Transverse colon (tissue), 4 donors: ENCODE results near the gene CEP162. TPM values are rescaled to one million over a fixed set of nuclear protein-coding genes. Genes with fewer than 3 reads are reported as not detected.

Experiments used
- DNase-seq: peaks from one replicate; pipeline ENCODE4 v3.0.0-alpha.2; 2019
- H3K27ac ChIP-seq, 4 donors: fragments of 200-600 bp; sonication (generic); 2 replicates each; pipeline ENCODE4 v1.5.1; 2016 to 2018; ENCODE audit warnings: inconsistent platforms in 4 of 4
- H3K27me3 ChIP-seq: fragments of 200-600 bp; sonication (generic); 2 replicates; pipeline ENCODE4 v1.5.1; 2017; ENCODE audit warnings: inconsistent platforms
- H3K36me3 ChIP-seq, 4 donors: fragments of 200-600 bp; sonication (generic); 2 replicates each; pipeline ENCODE4 v1.5.1; 2017 to 2019; ENCODE audit warnings: inconsistent platforms in 4 of 4
- H3K4me1 ChIP-seq, 4 donors: fragments of 200-600 bp; sonication (generic); 2 replicates each; pipeline ENCODE4 v1.5.1; 2017 to 2020; ENCODE audit warnings: inconsistent platforms in 4 of 4
- H3K4me3 ChIP-seq, 4 donors: fragments of 200-600 bp; sonication (generic); 1 replicate in 1 of 4; 2 replicates in 3 of 4; pipeline versions ENCODE4 v1.5.1 to v1.6.1; 2017 to 2019; ENCODE audit warnings: inconsistent platforms in 4 of 4
- H3K9me3 ChIP-seq, 2 donors: fragments of 200-600 bp; sonication (generic); 2 replicates each; pipeline ENCODE4 v1.5.1; 2017 to 2019; ENCODE audit warnings: inconsistent platforms in 2 of 2
- EP300 ChIP-seq: sonication (generic); formaldehyde crosslinking; IDR thresholded peaks from one replicate; pipeline ENCODE4 v1.6.1; 2017; ENCODE audit warnings: antibody characterized with exemption, low read depth
- POLR2A ChIP-seq: fragments of 450-650 bp; IDR thresholded peaks from one replicate; pipeline ENCODE4 v1.6.1; 2016; ENCODE audit warnings: antibody characterized with exemption, mild to moderate bottlenecking, moderate library complexity
- POLR2AphosphoS5 ChIP-seq, 3 donors: sonication (generic); formaldehyde crosslinking; IDR thresholded peaks; one replicate each; pipeline ENCODE4 v1.6.1; 2016; ENCODE audit warnings: antibody characterized with exemption in 3 of 3
- WGBS, 2 donors: methylation state at CpG; one replicate each; pipeline ENCODE4 v1.1.5; 2018; ENCODE audit warnings: low coverage in 1 of 2; 5-methylcytosine and 5-hydroxymethylcytosine counted together
- in situ Hi-C, 4 donors: fragments of 200-750 bp; cut with MboI; loops; one replicate each; pipeline versions ENCODE4 v1.15.0 to v1.15.1; 2017; ENCODE audit warnings: low sequenced_read_pairs in 3 of 4, low pct_ligation_motif_present in 1 of 4, low pct_unique_long_range_greater_than_20kb in 1 of 4
- intact Hi-C: fragments of 100-400 bp; cut with DNase I; formaldehyde crosslinking; loops from one replicate; pipeline ENCODE4 v1.15.1; 2023; ENCODE audit warnings: low total_unique reads
- total RNA-seq, 4 donors: library from RNA; depleted of rRNA; stranded (reverse); fragments of >200 nt; gene quantifications; one replicate each; pipeline ENCODE4 v1.1.0, GENCODE V29; 2016
- TF ChIP-seq, protein P1 (sequence below), 5 experiments: fragments of 200-600 bp in 3 of 5; fragments of 450-650 bp in 2 of 5; sonication (generic) in 3 of 5; IDR thresholded peaks; 1 replicate in 2 of 5; 2 replicates in 3 of 5; pipeline ENCODE4 v1.5.1; 2016 to 2017; ENCODE audit warnings: antibody characterized with exemption in 5 of 5, inconsistent platforms in 3 of 5, mild to moderate bottlenecking in 2 of 5, moderate library complexity in 1 of 5

CEP162 gene
- total RNA-seq, 4 donors from 2014 or later = 8.2 to 45.0 (median 9.7) TPM

- TF ChIP-seq POLR2A (no peak), POLR2AphosphoS5 (IDR thresholded peaks at IDR 0.05) (no peak), EP300 (no peak)
- TF ChIP-seq, protein P1, sequence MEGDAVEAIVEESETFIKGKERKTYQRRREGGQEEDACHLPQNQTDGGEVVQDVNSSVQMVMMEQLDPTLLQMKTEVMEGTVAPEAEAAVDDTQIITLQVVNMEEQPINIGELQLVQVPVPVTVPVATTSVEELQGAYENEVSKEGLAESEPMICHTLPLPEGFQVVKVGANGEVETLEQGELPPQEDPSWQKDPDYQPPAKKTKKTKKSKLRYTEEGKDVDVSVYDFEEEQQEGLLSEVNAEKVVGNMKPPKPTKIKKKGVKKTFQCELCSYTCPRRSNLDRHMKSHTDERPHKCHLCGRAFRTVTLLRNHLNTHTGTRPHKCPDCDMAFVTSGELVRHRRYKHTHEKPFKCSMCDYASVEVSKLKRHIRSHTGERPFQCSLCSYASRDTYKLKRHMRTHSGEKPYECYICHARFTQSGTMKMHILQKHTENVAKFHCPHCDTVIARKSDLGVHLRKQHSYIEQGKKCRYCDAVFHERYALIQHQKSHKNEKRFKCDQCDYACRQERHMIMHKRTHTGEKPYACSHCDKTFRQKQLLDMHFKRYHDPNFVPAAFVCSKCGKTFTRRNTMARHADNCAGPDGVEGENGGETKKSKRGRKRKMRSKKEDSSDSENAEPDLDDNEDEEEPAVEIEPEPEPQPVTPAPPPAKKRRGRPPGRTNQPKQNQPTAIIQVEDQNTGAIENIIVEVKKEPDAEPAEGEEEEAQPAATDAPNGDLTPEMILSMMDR (IDR thresholded peaks at IDR 0.05) = no peak
- Histone ChIP-seq H3K36me3 (no peaks in the 10 kb centered on the region), H3K27me3 (no peaks in the 10 kb centered on the region), H3K4me3 (no peak overlapping the region), H3K27ac (no peak overlapping the region), H3K9me3 (no peaks in the 10 kb centered on the region), H3K4me1 (no peaks in the 10 kb centered on the region)
- no peak for DNase-seq
- in situ Hi-C loops = no loop called here
- intact Hi-C loops = no loop called here
- 80 to 89% methylated on average over 9 to 11 of the region's 11 CpGs for WGBS, 2 donors
Measured at GRCh38 chr6:84082689-84083265, 144.7 kb downstream of the CEP162 start.

DNA sequence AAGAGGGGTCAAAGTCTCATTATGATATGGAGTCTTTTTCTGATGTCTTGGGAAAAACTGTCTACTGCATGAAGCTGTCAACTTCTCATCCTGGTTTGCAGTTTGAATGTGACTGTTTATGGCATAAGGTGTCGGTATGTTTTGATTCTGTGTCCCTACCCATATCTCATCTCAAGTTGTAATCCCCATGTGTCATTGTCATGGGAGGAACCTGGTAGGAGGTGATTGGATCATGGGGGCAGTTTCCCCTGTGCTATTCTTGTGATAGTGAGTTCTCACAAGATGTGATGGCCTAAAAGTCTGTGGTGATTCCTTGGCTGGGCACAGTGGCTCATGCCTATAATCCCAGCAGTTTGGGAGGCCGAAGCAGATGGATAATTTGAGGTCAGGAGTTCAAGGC, 146.2 kb downstream of the CEP162 start:
- DNase-seq = no peak
- intact Hi-C loops = no loop called here
- Histone ChIP-seq H3K9me3 (no peaks in the 10 kb centered on the region), H3K36me3 (no peaks in the 10 kb centered on the region), H3K27me3 (no peaks in the 10 kb centered on the region), H3K27ac (no peak overlapping the region), H3K4me1 (no peaks in the 10 kb centered on the region), H3K4me3 (no peak overlapping the region)
- TF ChIP-seq EP300 = no peak
- no peak for TF ChIP-seq POLR2A
- TF ChIP-seq, protein P1 (IDR thresholded peaks at IDR 0.05) = no peak
- no peak for TF ChIP-seq POLR2AphosphoS5 (IDR thresholded peaks at IDR 0.05)
- WGBS, 2 donors = 85% methylated on average over 2 of the region's 2 CpGs; no CpG with 5 or more reads in 1 of the 2 donors
- in situ Hi-C loops = no loop called here

- no peak overlapping the region for H3K4me3 ChIP-seq
- no peak overlapping the region for H3K27ac ChIP-seq
- TF ChIP-seq POLR2A (no peak), EP300 (no peak)
- TF ChIP-seq, protein P1 (IDR thresholded peaks at IDR 0.05) = no peak
- no peaks in the 10 kb centered on the region for H3K4me1 ChIP-seq
- intact Hi-C loops (no loop called here), in situ Hi-C loops (no loop called here)
- H3K36me3 ChIP-seq = no peaks in the 10 kb centered on the region
- no peaks in the 10 kb centered on the region for H3K9me3 ChIP-seq
- DNase-seq = no peak
- H3K27me3 ChIP-seq = no peaks in the 10 kb centered on the region
- WGBS, 2 donors = 50% methylated on average over 1 of the region's 1 CpG; no CpG with 5 or more reads in 1 of the 2 donors
Measured at GRCh38 chr6:84078335-84078734, 149.1 kb downstream of the CEP162 start.

- intact Hi-C loops = no loop called here
Measured at GRCh38 chr6:84077645-84078044, 149.8 kb downstream of the CEP162 start.

More at GRCh38 chr6:84077645-84078044, 149.8 kb downstream of the CEP162 start:
- DNase-seq = no peak
- H3K4me3 ChIP-seq = no peak overlapping the region
- no peaks in the 10 kb centered on the region for H3K4me1 ChIP-seq
- 64 to 75% methylated on average over 2 of the region's 2 CpGs for WGBS, 2 donors
- H3K27me3 ChIP-seq = no peaks in the 10 kb centered on the region
- no peaks in the 10 kb centered on the region for H3K36me3 ChIP-seq
- TF ChIP-seq EP300 = no peak
- TF ChIP-seq, protein P1 (IDR thresholded peaks at IDR 0.05) = no peak
- no peak for TF ChIP-seq POLR2AphosphoS5 (IDR thresholded peaks at IDR 0.05)
- TF ChIP-seq POLR2A = no peak
- H3K9me3 ChIP-seq = no peaks in the 10 kb centered on the region
- H3K27ac ChIP-seq = no peak overlapping the region
- in situ Hi-C loops = no loop called here
